Measurements from ENCODE around the gene SLAMF8.

DNA sequence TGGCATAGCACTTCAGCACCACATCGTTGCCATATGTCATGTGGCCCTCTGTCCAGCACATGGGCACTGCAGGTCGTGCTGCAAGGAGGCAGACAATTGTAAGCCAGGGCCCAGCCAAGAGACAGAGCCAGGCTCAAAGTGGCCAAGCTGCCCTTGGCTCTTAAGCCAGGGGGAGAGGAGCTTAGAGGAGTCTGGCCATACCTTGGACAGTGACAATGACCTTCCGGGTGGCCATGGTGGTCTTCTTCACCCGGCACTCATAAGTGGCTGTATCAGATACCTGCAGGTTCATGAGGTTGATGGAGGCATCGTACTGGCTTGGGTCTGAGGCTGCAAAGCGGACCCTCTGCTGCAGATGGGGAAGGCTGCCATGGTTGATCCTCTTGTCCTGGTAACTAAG is 31.2 kb downstream of the SLAMF8 start:
- TF ChIP-seq, protein P1, sequence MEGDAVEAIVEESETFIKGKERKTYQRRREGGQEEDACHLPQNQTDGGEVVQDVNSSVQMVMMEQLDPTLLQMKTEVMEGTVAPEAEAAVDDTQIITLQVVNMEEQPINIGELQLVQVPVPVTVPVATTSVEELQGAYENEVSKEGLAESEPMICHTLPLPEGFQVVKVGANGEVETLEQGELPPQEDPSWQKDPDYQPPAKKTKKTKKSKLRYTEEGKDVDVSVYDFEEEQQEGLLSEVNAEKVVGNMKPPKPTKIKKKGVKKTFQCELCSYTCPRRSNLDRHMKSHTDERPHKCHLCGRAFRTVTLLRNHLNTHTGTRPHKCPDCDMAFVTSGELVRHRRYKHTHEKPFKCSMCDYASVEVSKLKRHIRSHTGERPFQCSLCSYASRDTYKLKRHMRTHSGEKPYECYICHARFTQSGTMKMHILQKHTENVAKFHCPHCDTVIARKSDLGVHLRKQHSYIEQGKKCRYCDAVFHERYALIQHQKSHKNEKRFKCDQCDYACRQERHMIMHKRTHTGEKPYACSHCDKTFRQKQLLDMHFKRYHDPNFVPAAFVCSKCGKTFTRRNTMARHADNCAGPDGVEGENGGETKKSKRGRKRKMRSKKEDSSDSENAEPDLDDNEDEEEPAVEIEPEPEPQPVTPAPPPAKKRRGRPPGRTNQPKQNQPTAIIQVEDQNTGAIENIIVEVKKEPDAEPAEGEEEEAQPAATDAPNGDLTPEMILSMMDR (IDR thresholded peaks at IDR 0.05) = no peak
- TF ChIP-seq EZH2 (IDR thresholded peaks at IDR 0.05; ENCODE audit: borderline replicate concordance, insufficient read depth, low read depth, low read length, poor library complexity, severe bottlenecking) = no peak
